GM21528 (cell line): ENCODE results near the gene PISD.

ENCODE experiments used
- ATAC-seq: cut with Tn5 transposase; IDR thresholded peaks from one replicate; pipeline ENCODE4 v1.9.1; 2021; ENCODE audit warnings: mild to moderate bottlenecking, moderate library complexity; ENCODE audit not compliant: unreplicated experiment, low FRiP score

The PISD gene

GRCh38 chr22:31653944-31654343, 8.1 kb downstream of the PISD start:
- ATAC-seq: no peak

GRCh38 chr22:31652911-31653684, 8.9 kb downstream of the PISD start:
- ATAC-seq: no peak

- no peak for ATAC-seq
Observed at GRCh38 chr22:31652088-31652487, 9.9 kb downstream of the PISD start.

- ATAC-seq: no peak
Observed at GRCh38 chr22:31651664-31652063, 10.4 kb downstream of the PISD start.

- ATAC-seq: no peak
Observed at GRCh38 chr22:31650391-31650790, 11.6 kb downstream of the PISD start.

GRCh38 chr22:31647523-31648320, 14.3 kb downstream of the PISD start:
- ATAC-seq: no peak

- ATAC-seq: no peak
Observed at GRCh38 chr22:31647066-31647465, 14.9 kb downstream of the PISD start.

- ATAC-seq: no peak
Observed at GRCh38 chr22:31646186-31647019, 15.6 kb downstream of the PISD start.

GRCh38 chr22:31639436-31640039, 22.5 kb downstream of the PISD start:
- ATAC-seq: no peak

GRCh38 chr22:31637891-31638618, 24.0 kb downstream of the PISD start:
- peak; percentile 46 for ATAC-seq

- ATAC-seq: no peak
Observed at GRCh38 chr22:31637447-31637890, 24.5 kb downstream of the PISD start.

GRCh38 chr22:31635638-31636306, 26.2 kb downstream of the PISD start:
- no peak for ATAC-seq

GRCh38 chr22:31631436-31631835, 30.6 kb downstream of the PISD start:
- ATAC-seq: no peak

GRCh38 chr22:31630331-31631329, 31.4 kb downstream of the PISD start:
- peak; percentile 53 for ATAC-seq

- no peak for ATAC-seq
Observed at GRCh38 chr22:31629741-31630184, 32.3 kb downstream of the PISD start.

- no peak for ATAC-seq
Observed at GRCh38 chr22:31628969-31629708, 32.9 kb downstream of the PISD start.

- no peak for ATAC-seq
Observed at GRCh38 chr22:31628362-31628761, 33.7 kb downstream of the PISD start.
